ENCODE data around the gene PI3.
A peak's percentile ranks its signal among the peaks of the same experiment; 100 is the strongest.
"Not testable (repeated sequence)": the region's sequence is repeated elsewhere in the genome, so short reads cannot be mapped to it uniquely, and the experiment has no call there.

Gene PI3, protein sequence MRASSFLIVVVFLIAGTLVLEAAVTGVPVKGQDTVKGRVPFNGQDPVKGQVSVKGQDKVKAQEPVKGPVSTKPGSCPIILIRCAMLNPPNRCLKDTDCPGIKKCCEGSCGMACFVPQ
- total RNA-seq = 0 reads per million in 3 experiments

DNA sequence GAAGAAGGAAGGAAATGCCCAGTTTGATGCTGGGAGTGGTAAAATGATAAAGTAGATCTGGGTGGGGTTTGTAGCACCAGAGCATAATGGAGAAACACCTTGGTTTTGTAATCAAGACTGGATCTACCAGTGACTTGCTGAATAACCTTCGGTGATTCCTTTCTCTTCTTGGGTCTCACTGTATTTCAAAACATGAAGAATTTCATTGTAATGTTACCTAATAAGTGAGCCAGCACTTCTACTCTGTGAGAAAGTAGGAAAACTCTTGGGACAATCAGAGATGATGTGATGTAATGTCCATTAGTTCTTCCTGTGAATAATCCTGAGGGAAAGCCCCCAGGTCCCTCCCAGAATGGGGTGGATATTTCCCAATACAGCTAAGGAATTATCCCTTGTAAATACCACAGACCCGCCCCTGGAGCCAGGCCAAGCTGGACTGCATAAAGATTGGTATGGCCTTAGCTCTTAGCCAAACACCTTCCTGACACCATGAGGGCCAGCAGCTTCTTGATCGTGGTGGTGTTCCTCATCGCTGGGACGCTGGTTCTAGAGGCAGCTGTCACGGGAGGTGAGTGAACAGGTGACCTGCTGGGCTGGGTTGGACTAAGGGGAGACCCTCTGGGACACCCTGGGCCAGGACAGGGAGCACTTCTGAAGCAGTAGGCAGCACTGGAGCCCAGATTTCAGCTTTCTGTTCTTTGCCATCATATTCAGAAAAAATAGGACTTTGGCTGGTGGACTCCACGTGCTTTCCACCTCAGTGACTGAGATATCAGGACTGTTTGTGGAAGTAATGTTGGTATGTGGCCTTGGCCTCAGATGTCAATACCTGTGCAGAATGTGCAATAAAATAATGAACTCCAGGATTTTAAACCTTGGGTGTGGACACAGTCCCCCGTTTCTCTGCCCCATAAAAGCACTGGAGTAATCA lies at the start of gene PI3:
PI3 (plus strand) TSS at position 469 of the 931 bp plus-strand sequence; CDS start at position 490, 21 bp downstream.
- no peak for DNase-seq

DNA sequence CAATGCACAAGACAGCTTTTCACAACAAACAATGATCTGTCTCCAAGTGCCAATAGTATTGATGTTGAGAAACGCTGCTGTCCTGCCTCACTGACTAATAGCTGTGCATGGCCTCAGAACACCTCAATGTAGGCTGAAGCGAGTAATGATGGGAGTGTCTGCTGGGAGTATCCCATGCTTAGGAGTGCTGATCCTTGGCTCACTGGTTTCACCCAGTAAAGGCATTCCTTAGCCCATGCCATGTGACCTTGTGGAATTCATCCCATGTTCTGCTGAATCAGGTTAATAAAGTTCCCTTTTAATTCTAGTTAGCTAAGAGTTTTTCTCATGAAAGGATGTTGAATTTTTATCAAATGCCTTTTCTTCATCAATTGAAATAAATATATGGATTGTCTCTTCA lies 46.6 kb upstream of the PI3 start:
- DNase-seq = no peak

DNA sequence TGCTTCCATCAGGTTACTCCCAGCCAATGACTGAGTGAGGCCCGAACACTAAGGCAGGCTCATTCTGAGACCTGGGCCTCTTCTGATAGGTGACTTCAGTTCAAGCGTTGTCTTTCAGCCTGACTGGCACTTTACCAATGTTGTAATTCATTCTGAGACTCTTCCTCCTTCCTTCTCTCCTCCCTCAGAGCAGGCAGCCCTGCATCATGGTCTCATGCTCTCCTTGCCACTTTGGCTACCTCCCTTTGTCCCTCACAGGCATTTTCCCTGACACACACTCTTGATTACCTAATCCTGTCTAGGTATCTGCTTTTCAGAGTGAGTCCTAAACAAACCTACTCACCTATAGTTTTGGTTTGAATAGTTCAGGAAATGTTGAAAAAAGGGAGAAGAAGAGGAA lies 37.8 kb upstream of the PI3 start:
- no peak for DNase-seq

DNA sequence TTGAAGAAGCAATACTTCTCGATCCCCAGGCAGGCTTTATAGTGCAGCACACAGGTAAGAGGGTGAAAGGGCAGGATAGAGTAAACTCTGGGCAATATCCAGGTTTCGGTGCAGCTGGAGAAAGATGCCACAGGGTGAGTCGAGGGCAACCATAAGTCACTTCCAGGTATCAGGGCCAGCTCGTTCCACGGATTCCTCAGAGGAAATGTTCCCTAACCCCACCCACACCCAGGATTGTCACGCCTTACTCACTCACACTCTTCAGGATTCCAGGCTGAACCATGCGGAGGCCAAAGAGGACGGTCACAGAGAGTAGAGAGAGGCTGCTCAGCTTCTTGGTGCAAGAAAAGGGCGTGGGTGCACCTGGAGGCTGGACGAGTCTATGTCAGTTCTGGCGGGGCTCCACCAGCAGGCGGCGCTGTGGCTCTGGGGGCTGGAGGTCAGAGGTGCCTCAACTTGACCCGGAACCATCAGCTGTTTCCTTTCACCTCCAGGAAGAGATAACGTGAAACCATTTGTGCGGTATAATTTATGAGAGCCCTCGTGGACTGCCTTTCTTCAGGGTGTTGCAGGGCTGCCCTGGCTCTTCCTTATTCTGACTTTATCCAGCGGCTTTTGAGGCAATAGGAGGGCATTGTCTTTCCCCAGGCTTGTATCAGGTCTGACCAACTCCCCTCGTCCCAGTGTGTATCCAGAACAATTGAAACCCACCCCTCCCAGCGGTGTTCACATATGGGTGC lies 36.0 kb upstream of the PI3 start:
- peak; percentile 5 for DNase-seq

DNA sequence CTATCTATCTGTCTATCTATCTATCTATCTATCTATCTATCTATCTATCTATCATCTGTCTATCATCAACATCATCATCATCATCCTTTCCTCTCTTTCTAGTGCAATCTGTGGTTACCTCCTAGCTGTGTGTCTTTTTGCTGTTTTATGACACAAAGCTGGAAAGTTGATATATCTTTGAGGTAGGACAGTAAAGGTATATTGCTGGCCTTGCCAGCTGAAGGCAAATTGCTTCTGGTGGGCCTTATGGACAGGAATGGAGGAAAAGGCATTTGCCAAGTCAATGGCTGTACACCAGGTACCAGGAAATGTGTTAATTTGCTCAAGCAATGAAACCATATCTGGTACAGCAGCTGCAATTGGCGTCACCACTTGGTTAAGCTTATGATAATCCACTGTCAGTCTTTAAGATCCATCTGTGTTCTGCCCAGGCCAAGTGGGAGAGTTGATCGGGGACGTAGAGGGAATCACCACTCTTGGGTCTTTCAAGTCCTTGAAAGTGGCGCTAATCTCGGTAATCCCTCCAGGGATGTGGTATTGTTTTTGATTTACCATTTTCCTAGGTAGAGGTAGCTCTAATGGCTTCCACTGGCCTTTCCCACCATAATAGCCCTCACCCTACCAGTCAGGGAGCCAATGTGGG lies 34.8 kb upstream of the PI3 start:
- DNase-seq = not testable (repeated sequence)

DNA sequence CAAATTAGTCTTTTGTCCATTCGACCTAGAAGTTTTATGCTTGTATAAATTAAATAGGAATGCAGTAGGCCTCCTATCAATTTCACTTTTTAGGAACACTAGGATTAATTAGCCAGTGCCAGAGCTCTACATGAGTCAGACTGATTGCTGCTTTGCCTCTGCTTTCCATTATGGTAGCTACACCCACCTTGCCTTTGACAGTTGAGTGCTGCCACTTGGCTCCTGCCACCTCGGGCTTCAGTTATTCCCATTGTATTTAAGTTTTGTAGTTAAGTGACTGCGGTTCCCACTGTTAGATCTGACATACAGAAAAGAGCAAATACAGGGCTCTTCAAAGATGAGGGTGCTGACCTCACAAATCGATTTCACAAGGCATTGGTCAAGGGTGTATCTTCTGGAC lies 33.9 kb upstream of the PI3 start:
- no peak for DNase-seq

DNA sequence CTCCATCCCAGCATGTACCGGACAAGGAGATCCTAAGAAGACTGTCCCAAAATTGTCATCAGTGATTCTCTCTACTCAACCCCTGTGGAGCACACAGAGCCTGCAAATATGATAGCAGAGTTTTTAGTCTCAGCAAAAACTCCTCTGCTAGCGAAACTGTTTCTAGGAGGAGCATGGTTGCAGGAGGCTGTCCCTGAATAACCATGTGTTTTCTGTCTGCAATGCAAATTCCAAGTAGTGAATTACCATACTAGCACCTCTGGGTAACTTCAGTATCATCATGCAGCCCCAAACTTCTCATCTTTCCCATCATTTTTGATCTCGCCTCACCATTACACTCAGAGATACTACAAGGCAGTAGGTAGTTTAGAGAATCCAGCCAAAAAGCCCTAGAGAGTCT lies 25.6 kb upstream of the PI3 start:
- DNase-seq = no peak

DNA sequence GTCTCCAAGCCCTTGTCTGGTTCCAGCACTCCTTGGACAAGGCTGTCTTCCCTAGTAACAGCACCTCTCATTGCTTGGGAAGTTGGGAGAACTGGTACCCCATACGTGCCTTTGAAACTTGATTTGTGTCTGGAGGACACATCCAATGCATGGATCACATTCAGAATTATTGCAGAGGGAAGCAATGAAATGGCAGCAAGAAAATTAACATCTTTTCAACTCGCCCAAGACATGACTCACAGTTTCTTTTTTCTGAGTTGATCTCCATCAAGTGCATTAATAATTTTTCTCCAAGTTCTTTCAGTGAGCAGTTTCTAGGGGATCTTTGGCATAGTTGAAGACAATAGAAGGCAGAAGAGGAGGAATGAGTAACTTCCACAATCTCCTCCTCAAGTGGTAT lies 22.3 kb upstream of the PI3 start:
- DNase-seq = no peak

DNA sequence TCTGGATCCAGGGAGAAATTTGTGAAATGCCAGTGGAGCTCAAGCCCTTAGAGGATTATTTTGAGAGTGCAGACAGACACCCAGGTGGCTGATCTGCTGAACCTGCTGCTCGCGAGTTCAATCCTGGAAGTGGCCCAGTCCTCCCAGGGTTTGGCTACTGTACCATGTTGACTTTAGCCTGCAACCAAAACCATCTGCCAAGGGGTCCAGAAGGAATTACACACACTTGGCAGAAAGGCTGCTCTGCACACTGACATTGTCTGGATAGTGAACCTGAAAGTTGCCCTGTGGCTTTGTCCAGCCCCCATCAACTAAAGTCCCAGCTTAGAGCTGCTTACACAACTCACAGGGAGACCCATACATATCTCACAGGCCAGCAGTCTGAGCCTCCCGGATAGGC lies 21.6 kb upstream of the PI3 start:
- no peak for DNase-seq

DNA sequence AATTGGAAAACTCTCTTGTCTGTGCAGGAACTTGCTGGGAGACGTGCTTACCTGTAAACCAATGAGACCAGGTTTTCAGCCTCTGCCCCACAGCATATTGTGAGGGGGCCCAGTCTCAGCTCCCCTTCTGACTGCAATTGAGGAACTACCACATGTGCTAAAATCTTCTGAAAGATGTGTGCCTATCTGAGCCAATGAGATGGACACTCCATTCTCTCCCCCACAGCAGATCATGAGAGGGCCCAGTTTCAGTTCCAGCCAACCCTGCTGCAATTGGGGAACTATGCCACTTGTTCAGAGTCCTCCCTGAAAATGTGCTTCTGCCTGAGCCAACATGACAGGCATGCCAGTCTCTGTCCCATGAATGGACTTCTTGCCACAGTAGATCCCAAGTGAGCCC lies 20.9 kb upstream of the PI3 start:
- no peak for DNase-seq

DNA sequence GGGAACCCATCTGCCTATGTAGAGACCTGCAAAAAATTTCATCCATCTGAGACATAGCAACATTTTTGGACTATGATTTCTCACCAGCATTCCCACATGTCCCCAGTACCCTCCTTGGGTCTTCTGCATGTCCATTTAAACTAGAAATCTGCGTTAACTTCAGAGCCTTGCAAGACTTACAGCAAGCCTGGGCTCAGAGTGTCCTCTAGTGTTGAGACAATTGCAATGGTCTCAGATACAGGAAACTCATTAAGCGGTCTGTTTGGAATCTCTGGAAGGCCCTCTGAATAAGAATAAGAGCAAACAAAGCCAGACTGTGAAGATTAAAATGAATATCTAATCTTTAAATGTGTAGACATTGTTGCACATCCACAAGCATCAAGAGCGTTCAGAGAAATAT lies 20.5 kb upstream of the PI3 start:
- no peak for DNase-seq

DNA sequence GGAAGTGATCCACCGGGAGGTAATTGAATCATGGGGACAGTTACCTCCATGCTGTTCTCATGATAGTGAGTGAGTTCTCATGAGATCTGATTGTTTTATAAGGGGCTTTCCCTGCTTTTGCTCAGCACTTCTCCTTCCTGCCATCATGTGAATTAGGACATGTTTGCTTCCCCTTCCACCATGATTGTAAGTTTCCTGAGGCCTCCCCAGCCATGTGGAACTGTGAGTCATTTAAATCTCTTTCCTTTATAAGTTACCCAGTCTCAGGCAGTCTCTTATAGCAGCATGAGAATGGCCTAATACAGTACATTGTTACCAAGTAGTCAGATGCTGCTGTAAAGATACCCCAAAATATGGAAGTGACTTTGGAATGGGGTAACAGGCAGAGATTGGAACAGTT lies 19.9 kb upstream of the PI3 start:
- DNase-seq = not testable (repeated sequence)

DNA sequence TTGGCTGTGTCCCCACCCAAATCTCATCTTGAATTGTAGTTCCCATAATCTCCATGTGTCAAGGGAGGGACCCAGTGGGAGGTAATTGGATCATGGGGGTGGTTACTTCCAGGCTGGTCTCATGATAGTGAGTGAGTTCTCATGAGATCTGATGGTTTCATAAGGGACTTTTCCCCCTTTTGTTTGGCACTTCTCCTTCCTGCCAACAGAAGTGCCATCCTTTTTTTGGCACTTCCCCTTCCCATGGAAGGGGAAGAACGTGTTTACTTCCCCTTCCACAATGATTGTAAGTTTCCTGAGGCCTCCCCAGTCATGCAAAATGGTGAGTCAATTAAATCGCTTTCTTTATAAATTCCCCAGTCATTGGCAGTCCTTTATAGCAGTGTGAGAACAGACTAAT lies 18.0 kb upstream of the PI3 start:
- no peak for DNase-seq

DNA sequence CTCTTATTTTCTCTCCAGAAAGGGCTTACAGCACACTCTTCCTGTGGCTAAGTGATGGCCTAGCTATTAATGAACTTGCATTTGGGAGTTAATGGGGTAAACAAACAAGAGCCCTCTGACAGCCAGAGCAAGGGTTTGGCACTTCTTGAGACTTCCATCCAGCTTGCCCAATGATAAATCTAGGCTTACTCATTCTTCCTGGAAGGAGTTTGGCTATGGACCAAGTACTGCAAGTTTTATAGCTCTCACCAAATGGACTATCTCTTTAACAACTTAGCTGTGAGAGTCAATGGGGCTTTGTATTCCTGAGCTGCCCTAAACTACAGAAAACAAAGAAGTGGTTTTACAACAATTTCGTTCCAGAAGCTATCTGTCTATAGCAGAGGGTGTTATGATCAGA lies 16.7 kb upstream of the PI3 start:
- DNase-seq = no peak

DNA sequence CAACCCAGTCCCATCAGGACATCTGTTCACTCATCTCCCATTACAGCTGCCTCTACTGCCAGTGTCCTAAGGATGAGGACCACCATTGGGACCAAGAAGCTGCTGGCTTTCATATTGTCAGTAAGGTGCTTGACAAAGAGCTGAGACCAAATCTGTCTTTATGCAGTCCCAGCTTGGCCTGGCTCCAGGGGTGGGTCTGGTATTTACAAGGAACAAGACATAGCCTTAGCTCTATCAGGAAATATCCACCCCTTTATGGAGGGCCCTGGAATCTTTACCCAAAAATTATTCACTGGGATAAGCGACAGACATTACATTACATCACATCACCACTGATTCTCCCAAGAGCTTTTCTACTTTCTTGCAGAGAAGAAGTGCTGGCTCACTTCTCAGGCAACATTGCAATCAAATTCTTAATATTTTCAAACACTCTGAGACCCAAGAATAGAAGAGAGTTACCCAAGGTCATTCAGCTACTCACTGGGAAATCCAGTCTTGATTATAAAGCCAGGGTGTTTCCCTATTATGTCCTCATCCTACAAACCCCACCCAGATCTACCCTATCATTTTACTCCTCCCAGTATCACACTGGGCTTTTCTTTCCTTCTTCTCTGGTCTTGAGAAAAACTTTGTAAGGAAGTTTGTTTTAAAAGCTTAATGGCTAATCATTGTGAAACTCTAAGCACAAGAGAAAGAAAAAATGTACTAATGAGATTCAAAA lies 11.5 kb upstream of the PI3 start:
- no peak for DNase-seq

DNA sequence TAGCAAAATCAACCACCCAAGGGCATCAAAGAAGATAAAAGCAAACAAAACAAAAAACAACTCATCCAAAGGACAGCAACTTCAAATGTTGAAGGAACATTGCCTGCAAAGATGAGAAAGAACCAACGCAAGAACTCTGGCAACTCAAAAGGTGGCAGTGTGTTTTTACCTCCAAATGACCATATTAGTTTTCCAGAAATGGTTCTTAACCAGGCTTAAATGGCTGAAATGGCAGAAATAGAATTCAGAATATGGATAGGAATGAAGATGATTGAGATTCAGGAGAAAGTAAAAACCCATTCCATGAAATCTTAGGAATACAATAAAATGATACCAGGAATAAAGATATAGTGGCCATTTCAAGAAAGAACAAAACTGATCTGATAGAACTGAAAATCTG lies 9.8 kb upstream of the PI3 start:
- DNase-seq = no peak

DNA sequence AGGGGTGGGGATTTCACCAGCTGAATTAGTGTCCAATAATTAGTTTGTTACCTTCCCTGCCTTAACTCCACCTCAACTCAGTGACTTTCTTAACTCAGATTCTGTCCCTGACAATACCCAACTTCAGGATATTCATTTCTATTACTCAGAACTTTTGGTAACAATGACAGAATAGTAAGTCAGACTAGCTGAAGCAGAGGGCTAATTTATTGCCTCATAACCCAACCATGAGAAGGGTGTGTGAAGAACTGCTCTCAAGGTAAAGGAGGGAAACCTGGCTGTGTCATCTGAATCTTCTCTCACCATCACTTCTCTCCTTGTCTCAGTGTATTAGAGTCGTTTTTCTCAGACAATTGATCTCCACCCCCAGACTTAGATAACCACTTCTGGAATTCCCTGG lies 1.2 kb upstream of the PI3 start:
- DNase-seq = no peak

DNA sequence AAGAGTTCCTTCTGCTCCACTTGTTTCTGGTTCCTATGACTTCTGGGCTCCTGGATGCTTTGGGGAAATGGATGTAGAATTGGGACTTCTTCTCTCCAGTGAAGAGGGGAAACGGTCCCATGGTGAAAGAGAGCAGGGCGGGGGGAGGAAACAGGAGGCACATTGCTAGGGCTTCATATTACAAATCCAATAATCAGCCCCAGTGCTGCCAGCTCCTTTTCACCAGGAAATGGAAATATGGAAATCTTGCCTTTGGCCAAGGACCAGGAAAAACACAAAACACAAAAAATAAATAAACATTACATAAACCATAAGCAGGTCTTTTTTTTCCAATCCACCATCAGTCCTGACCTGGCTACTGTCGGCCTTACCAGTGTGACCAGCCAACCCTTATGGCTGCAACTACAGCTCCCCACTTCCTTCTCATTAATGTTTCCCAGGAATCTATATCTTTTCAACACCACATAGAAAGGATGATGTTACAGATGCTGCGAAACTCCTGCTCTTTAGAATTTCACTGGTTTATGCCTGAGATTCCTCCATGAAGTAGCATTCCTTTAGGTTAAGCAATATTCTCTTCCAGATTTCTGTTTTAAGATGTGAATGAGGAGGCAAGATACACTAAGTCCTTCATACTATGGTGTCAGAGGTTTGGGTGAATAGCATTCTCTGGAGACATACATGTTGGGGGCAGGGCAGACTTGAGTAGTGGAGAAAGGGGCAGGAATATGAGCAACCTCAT lies 2.0 kb downstream of the PI3 start:
- no peak for DNase-seq

DNA sequence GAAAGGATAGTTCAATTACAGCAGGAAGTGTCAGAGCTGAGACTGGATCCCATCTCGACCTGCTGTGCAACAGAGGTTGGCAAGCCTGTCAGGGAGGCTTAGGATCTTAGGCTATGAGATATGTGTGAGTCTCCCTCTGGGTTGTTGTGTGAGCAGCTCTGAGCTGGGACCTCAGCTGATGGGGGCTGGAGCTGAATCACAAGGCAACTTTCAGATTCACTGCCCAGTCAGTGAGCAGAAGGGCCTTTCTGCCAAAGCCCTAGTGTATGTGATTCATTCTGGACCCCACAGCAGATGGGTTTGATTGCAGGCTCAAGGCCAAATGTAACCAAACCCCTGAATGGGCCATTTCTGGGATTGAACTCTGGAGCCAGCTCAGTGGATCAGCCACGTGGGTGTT lies 4.5 kb downstream of the PI3 start:
- DNase-seq = no peak

DNA sequence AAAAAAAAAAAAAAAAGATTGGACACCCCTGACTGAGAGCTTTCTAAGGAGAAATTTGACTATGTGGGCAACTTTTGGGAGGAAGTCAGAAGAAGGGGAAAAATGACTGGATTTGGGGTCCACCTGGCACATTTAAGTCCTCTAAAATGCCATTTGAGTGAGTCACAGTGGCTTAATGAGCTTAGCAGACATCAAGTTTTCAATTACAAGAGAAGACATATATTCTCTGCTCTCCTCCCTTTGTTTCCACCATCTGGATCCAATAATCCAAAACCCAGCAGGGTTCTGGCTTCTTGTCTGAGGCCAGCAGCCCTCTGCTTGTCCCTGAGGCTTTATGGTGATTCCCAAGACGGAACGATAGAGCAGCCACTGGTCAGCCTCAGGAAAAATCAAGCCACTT lies 6.9 kb downstream of the PI3 start:
- DNase-seq = no peak

DNA sequence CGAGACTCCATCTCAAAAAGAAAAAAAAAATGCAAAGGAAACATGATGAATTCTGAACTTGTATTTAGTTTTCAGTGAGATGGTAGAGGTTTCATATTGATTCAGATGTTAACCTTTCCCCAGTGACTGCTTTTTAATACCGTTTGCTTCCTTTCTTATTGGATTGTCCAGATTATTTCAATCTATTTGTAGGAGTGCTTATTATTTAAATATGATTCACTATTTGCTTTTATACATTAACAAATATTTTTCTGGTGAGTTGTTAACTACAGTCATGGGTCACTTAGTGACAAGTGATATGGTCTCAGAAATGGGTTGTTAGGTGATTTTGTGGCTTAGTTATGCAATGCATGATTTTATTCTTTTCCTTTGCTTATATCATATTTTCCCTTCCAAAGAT lies 8.4 kb downstream of the PI3 start:
- no peak for DNase-seq

DNA sequence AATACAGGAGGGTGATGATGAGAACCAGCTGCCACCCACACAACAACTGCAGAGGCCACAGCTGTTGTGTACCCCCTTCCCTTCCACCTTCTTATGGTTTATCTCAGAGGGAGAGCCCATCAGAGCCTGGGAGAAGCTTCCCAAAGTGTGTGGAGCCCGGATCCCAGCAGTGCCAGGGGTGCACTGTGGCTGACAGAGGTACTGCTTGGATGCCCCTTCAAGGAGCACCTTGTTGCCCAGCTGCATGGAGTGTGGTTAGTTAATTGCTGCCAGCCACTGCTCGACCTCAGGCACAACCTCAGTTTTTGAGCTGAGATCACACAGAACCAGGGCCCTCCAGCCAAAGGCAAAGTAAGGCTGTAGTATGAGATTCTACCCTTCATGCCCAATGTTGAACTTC lies 13.0 kb downstream of the PI3 start:
- no peak for DNase-seq
